Esophagus squamous epithelium (tissue), 4 donors: ENCODE results near the gene PITRM1.

ENCODE experiments used
- CTCF ChIP-seq, 6 experiments: fragments of 450-650 bp in 4 of 6; fragments of 200-600 bp in 2 of 6; sonication (generic) in 2 of 6; IDR thresholded peaks; one replicate each; pipeline ENCODE4 v1.5.1; 2016 to 2019; ENCODE audit warnings: antibody characterized with exemption in 6 of 6, mild to moderate bottlenecking in 4 of 6, moderate library complexity in 4 of 6
- POLR2A ChIP-seq, 4 donors: fragments of 450-650 bp; IDR thresholded peaks; one replicate each; pipeline ENCODE4 v1.6.1; 2017; ENCODE audit warnings: antibody characterized with exemption in 4 of 4, mild to moderate bottlenecking in 4 of 4, moderate library complexity in 3 of 4

GRCh38 chr10:3117486-3117885 lies 55.1 kb downstream of the PITRM1 start:
- TF ChIP-seq CTCF (IDR thresholded peaks at IDR 0.05) (no peak), POLR2A (IDR thresholded peaks at IDR 0.05) (no peak)
